ENCODE data around the gene AIRE.

AIRE gene

DNA sequence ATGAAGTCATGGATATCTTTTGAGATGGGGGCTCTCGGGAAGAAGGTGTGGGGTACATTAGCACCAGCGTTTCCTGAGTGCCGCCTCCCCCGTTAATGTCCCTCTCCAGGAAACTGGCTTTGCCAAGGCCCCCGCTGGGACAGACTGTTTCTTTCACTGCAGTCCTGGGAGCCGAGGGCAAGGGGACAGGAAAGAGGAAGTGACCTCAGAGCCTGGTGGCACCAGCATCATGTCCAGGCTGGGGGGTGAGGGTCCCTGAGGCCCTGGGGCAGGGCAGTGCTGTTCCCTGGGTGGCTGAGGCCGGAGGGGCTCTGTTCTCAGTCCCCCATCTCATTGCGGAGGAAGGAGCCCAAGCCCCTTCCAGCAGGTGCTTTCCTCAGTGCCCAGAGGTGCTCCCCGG lies 20.0 kb downstream of the AIRE start:
- DNase-seq: no peak

DNA sequence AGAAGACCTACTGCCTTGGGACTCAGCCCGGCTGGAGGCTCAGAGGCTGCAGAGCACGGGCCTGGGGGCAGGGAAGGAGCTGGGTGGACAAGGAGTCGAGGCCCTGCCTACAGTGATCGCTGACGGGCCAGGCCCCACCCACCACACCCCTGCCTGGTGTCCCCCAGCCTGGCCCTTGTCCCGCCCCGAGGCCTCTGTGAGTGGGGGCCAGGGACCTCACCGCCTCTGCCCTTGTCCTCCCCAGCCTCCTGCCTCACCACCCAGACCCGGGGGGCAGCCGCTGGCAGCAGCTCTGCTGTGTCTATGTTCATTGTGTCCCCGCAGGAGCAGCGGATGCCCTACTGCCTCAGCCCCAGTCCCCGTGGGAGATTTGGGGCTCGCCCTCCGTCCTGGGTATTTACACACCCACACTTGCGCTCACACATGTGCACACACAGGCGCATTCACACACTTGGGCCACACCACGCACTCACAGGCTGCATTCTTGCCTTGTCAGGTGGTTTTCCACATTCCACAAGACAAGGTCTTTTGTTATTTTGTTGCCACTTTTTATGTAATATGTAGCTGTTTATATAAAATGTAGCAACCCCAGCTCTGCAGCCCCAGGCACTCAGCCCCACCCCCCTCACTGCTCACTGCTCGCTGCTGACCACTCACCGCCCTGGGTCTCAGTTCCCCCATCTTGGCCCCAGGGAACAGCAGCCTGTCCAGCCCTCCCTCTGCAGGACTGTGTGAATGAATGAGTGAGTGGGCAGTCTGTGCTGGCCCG lies 21.4 kb downstream of the AIRE start:
- DNase-seq: no peak

DNA sequence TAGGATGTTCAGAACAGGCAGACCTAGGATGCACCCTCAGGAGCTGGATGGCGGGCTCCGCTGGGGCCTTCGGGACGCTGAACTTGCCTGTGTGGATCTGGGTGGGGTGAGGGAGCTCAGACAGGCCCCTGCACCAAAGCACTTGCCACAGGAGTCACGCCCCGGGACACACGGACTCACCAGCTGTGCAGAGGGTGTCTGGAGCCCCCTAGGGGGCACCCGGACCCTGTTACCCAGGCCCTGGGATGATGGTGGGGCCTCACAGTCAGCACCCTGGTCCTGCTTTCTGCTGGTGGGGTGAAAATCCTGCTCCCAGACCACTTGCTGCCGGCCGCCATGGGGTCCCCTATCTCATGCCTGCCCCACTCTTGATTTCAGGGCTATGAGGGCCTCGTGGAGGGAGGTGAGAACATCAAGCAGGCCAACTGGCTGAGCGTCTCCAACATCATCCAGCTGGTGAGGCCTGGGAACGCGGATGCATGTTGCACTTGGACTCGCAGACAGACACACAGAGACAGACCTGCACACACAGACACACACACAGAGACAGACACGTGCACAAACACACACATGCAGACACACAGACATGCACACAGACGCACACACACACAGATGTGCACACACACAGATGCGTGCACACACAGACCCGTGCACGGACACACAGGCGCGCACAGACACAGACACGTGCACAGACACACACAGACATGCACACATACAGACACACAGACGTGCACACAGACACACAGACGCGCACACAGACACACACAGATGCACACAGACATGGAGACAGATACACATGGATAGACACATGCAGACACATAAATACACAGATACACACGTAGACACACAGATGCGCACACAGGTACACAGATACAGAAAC lies 25.2 kb downstream of the AIRE start:
- no peak for DNase-seq

DNA sequence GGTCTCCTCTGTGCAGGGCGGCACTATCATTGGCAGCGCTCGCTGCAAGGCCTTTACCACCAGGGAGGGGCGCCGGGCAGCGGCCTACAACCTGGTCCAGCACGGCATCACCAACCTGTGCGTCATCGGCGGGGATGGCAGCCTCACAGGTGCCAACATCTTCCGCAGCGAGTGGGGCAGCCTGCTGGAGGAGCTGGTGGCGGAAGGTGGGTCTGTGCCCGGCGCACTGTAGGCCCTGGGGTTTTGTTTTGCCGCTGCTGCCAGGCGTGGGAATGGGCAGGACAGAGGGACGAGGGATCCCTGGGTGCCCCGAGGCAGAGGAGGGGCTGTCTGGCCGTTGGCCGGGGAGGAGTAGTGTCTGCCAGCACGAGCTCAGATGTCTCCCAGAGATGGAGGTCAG lies 26.4 kb downstream of the AIRE start:
- no peak for DNase-seq

DNA sequence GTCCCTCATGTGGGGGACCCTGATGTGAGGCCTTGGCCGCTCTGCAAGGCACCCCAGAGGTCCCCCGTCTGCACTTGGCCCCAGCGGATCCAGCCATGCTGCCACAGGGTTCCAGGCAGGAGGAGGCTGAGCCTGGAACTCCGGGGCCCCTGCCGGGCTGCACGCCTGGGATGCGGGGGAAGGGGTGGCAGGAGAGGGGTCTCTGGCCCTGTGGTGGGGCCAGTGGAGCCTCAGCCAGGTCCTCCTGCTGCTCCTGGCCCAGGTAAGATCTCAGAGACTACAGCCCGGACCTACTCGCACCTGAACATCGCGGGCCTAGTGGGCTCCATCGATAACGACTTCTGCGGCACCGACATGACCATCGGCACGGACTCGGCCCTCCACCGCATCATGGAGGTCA lies 27.0 kb downstream of the AIRE start:
- no peak for DNase-seq

DNA sequence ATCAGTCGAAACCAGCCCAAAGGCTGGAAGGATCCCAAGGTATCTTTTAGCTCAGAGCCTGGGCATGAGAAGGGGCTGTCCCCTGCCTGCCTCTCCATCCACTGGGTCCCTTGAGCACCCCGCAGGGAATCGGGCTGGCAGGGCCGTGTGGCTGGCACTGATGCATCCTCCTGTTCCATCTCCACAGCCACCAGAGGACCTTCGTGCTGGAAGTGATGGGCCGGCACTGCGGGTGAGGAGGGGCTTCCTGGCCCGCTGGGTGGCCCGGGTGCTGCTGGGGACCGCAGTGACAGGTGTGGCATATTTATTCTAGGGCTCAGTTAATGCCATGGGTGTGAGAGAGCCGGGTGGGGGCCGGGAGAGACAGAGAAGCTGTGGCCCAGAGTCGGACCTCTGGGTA lies 27.8 kb downstream of the AIRE start:
- DNase-seq: no peak

DNA sequence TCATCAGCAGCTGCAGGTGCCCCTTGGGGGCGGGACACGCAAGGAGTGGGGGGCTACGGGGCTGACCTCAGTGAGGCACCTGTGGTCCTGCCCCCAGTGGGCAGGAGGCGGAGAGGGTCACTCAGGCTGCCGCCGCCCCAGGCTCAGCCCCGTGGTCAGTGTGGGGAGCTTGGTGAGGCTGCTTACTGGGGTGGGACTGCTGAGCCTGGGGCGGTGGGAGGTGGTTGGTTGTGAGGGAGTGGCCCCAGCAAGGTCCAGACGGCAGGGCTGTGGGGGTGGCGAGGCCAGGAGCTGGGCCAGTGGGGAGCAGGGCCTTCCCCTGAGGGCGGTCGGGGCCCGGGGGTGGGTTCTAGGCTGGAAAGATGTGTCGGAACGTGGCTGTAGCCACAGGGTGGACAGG lies 28.5 kb downstream of the AIRE start:
- DNase-seq: no peak

DNA sequence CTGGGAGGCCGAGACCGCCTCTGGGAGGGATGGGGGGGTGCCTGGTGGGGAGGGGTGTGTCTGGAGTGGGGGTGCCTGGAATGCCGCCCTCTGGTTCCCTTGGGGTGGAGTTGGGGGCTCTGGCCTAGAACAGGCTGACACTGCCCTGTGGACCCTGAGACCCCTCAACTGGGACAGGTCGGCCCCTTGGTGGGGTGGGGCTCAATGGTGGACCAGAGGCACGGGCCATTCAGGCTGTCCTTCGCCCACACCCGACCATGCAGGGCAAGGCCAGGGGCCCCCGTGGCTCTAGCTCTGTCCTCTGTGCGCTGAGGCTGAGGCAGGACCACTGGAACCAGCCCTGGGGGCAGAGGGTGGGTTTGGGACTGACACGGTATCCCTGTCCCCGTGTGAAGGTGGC lies 28.9 kb downstream of the AIRE start:
- DNase-seq: no peak

DNA sequence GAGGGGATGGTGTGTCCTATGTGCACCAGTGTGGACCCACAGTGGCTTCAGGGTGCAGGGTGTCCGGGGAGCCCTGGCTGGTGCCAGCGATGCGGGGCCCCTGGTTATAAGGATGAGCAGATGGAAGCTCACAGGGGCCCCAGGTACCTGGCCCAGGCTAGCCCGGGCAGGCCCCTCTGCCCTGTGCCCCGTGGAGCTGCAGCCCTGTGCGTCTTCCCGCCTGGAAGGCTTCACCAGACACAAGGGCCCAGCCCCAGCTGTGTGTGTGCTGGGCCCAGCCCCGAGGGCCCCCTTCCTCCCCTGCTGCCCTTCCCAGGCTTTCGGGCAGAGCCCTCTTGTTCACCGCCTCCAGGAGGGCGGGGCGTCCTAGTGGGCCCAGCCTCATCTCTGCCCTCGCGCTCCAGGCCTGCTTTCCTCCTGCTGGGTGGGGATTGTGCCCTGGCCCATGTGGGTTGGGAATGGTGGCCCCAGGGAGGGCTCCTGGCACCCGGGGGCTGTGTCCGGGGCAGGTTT lies 30.1 kb downstream of the AIRE start:
- no peak for DNase-seq

DNA sequence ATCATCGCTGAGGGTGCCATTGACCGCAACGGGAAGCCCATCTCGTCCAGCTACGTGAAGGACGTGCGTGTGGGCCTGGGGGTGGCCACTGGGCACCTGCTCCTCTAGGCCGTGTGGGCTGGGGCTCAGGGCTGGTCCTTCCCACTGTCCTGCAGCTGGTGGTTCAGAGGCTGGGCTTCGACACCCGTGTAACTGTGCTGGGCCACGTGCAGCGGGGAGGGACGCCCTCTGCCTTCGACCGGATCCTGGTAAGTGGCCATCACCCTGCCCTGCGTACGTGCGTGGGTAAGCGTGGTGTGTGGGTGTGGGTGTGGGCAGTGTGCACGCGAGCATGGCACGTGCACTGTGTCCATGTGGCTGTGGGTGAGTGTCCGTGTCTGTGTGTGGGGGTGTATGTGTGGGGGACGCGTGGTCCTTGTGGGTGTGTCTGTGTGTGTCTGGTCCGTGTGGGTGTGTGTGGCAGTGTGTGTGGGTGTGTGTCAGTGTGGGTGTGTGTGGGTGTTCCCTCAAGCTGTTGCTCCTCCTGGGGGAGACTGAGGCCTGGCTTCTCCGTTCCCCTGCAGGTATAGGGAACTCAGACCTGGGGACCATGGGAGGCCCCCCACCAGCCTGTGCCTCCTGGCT lies 30.7 kb downstream of the AIRE start:
- no peak for DNase-seq

DNA sequence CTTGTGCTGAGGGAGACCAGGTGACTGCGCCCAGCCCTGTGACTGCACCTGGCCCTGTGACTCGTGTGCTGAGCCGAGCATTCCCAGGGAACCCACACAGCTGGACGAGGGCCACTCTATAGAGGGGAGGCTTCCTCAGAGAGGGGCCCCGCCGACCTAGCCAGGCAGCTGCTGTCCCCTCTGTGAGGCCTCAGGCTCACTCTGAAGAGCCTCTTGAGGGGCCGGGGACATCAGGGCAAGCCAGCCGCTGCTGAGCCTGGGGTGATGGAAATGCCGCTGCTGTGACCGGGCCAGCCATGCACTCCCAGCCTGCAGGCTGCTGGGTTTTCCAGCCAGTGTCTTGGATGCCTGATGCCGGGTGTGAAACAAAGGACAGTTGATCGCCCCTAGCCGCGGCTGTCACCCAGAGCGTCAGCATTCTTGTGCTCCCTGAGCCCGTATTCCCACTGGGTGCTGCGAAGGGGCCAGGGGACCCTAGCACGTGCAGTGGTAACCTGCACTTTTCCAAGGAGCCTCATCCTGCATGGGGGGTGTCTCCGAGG lies 31.6 kb downstream of the AIRE start:
- DNase-seq: no peak

DNA sequence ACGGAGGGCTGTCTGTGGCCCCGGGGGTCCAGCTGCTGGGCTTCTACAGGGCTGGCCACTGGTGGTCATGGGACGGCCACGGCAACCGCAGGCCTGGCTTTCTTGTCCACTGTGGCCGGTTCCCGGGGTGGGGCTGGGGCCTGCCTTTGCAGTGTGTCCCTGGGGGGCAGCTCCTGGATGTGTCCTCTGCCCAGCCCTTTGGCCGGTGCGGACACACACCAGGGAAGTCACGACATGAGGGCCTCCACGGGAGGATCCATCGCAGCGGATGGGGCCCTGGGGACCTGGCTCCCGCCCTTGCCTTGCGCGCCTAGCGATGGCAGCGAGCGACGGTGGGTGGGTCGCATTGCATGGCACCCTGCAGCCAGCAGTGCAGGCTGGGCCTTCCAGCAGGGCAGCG lies 32.2 kb downstream of the AIRE start:
- DNase-seq: no peak

DNA sequence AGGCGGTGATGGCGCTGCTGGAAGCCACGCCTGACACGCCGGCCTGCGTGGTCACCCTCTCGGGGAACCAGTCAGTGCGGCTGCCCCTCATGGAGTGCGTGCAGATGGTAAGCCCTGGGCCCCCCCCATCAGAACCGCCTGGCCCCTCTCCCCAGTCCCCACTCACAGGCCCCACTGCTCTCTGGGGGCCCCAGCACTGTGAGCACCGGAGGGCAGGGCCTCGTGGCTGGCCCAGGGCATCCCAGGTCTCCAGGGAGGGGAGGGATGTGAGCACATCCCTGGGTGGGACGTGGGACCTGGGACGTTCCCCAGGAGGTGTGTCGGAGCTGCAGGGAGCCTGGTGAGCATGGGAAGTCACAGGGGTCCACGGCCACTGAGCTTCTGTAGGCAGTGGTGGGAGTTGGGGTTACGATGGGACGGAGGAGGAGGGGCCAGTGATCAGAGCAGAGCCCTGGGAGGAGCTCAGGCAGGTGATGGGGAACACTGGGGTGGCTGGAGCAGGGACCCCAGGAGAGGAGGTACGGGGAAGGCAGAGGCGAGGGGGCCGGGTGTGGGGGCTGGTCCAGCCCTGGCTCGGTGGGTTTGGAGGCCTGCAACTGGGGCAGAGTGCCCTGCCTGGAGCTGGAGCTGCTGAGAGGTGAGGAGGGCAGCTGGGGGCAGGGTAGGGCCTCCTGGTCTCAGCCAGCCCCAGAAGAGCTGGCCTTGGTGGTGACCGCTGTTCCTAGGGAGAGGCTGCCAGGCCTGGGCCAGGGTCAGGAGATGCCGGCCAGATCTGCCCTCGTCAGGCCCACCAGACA lies 33.0 kb downstream of the AIRE start:
- DNase-seq: no peak

DNA sequence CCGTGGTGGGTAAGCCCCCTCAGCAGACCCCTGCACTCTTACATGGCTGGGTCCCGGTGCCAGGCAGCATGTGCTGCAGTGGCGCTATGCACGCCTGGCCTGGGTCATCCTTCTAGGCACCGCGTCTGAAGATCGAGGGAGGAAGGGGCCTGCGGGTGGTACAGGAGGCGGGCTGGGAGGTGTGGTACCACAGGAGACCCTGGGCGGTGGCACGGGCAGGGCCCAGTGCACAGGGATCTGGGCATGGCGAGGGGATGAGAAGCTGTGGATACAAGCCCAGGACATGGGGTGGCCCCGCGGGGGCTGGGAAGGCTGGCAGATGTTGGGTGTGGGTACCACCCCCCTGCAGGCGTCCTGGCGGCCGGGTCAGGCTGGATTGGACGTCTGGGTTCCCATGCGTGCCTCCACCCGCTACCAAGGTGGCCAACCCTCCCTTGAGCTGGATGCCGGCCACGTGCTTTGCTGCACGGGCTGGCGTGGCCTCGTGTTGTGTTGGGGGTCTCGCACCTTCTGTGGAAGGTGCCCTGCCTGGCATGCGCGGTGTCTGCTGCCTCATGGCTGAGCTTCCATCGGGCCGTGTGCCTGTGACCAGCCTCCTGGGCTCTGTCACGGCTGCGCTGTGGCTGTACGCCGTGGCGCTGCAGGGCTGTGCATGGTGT lies 33.9 kb downstream of the AIRE start:
- DNase-seq: no peak

DNA sequence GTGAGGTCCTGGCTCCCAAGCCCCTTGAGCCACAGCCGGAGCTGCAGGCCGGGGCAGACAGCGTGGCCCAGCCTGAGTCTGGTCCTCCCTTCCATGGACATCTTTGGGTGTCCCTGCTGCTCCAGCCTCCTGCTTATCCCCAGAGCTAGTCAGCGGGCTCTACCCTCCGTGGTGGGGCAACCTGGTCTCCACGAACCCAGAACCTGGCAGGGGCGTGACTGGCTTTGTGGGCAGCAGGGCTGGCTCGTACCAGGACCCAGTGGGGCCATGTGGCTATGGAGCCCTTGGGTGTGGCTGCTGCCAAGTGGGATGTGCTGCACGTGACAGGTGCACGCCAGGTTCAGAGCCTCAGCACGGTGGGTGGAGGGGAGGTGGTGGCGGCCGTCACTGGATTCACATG lies 35.2 kb downstream of the AIRE start:
- DNase-seq: no peak

DNA sequence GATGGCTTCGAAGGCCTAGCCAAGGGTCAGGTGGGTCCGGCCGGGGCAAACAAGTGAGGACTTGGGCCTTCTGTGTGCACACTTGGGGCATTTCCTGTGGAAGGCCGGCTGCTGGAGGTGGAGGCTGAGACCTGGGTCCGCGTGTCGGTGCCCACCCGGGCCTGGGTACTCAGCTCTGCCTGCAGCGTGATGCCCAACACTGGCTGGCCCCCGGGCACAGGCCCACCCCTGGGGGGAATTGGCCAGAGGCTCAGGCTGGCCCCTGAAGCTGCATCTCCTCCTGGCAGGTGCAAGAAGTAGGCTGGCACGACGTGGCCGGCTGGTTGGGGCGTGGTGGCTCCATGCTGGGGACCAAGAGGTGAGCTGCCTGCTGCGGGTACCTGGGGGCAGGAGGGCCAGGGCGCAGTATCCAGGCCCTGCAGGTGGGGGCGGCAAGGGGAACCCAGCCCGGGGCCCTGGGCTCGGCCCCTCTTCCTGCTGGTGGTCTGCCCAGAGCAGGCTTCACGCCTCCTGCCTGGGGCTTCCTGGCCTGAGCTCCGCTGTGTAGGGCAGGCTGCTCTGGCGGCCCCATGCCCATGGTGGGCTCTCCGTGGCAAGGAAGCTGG lies 36.3 kb downstream of the AIRE start:
- DNase-seq: no peak

DNA sequence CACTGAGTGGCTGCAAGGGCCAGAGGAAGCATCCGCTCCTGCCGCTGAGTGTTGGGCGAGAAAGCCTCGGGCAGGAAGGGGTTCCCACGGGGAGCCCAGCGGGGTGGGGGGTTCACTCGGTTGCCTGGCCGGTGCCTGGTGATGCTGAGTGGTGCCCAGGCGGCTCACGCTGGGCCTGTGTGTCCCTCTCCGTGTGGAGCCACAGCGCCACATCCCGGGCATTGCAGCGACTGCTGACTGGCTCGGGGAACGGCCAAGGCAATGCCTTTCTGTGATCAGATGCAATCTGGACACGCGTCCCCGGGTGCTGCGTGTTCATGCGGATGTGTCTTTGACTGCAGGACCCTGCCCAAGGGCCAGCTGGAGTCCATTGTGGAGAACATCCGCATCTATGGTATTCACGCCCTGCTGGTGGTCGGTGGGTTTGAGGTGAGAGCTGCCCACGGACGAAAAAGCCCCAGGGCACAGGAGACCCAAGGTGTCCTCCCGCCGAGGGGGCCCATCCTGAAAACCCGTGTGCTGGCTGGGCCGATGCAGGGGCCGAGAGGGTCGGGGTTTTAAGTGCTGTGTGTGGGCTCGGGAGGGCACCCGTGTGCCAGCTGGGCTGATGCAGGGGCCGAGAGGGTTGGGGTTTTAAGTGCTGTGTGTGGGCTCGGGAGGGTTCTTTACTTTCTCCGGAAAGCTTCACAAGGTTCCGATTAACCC lies 37.1 kb downstream of the AIRE start:
- DNase-seq: no peak

DNA sequence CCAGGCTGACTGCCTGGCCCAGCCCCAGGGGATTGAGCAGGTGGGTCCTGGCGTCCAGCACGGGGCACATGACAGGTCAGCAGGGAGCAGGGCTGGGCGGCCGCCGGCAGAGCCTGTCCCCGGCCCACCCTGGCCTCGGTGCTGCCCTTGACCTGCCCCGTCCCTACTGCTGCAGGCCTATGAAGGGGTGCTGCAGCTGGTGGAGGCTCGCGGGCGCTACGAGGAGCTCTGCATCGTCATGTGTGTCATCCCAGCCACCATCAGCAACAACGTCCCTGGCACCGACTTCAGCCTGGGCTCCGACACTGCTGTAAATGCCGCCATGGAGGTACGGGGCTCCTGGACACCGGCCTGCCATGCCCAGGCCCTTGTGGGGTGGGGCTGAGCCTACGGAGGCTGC lies 37.9 kb downstream of the AIRE start:
- DNase-seq: no peak

DNA sequence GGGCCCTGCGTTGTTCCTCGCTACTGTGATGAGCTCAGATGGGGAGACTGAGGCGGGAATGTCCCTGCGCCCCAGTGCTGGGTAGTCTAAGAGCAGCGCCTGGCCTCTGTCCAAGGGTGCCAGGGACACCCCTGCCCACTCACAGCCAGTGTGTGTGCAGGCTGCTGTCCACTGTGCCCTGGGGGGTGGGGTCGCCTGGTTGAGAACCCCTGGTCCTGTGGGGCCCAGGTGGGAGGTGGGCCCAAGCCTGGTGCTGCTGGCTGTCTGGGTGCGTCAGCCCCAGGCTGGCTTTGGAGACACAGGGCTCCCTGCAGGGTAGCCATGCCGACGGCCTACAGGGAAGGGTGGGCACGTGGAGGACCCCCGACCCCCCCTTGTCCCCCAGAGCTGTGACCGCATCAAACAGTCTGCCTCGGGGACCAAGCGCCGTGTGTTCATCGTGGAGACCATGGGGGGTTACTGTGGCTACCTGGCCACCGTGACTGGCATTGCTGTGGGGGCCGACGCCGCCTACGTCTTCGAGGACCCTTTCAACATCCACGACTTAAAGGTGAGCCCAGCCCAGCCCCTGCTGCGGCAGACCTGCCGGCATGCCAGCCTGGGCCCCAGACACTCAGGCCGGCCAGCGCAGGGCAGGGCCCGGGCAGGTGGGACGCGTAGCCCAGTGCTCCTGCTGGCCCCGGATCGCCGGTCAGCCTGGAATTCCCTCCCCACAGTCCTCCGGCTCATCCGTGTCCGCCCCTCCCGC lies 38.6 kb downstream of the AIRE start:
- DNase-seq: no peak

DNA sequence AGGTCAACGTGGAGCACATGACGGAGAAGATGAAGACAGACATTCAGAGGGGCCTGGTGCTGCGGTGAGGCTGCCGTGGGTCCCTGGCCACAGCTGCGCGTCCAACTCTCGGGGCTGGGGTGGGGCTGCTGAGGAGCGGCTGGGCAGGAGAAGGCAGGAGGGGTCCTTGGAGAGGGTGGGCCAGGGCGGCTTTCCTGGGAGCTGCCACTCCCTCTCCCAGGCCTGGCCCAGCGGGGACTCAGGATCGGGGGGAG lies 39.1 kb downstream of the AIRE start:
- no peak for DNase-seq
